Epithelial cell of proximal tubule (primary cell): Measurements from ENCODE around the gene LGALS7. TPM values are rescaled to one million over a fixed set of nuclear protein-coding genes. Genes with fewer than 3 reads are reported as not detected.

Source experiments
- DNase-seq: peaks from one replicate; pipeline ENCODE4 v3.0.0-alpha.2; 2011; ENCODE audit warnings: low read depth
- H3K4me3 ChIP-seq: 2 replicates; pipeline ENCODE4 v1.5.1; 2011; ENCODE audit warnings: low read depth, mild to moderate bottlenecking, low read length
- total RNA-seq: library from RNA; depleted of rRNA; stranded (reverse); fragments of >200 nt; gene quantifications from 2 replicates; pipeline ENCODE4 v1.2.3, GENCODE V29; 2015
- TF ChIP-seq, protein P1 (sequence below): conservative IDR thresholded peaks from 2 replicates; pipeline ENCODE4 v1.5.1; 2012; ENCODE audit warnings: low read depth, mild to moderate bottlenecking, low read length

Gene LGALS7
- total RNA-seq, 1 donor from 2014 or later = not detected

DNA sequence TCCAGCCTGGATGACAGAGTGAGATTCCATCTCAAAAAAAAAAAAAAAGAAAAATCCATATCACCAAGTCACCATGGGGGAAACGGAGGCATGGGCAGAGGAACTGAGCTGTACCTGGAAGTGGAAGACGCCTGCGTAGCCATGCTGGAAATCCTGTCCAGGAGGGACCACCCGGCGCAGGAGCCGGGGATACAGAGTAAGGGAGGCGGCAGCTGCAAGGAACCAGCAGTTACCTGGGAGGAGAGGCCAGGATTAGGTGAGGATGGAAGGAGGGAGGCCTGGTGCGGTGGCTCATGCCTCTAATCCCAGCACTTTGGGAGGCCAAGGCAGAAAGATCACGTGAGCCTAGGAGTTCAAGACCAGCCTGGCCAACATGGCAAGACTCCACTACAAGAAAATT lies 31.0 kb downstream of the LGALS7 start:
- no peak overlapping the region for H3K4me3 ChIP-seq
- no peak for DNase-seq
- TF ChIP-seq, protein P1, sequence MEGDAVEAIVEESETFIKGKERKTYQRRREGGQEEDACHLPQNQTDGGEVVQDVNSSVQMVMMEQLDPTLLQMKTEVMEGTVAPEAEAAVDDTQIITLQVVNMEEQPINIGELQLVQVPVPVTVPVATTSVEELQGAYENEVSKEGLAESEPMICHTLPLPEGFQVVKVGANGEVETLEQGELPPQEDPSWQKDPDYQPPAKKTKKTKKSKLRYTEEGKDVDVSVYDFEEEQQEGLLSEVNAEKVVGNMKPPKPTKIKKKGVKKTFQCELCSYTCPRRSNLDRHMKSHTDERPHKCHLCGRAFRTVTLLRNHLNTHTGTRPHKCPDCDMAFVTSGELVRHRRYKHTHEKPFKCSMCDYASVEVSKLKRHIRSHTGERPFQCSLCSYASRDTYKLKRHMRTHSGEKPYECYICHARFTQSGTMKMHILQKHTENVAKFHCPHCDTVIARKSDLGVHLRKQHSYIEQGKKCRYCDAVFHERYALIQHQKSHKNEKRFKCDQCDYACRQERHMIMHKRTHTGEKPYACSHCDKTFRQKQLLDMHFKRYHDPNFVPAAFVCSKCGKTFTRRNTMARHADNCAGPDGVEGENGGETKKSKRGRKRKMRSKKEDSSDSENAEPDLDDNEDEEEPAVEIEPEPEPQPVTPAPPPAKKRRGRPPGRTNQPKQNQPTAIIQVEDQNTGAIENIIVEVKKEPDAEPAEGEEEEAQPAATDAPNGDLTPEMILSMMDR = no peak

DNA sequence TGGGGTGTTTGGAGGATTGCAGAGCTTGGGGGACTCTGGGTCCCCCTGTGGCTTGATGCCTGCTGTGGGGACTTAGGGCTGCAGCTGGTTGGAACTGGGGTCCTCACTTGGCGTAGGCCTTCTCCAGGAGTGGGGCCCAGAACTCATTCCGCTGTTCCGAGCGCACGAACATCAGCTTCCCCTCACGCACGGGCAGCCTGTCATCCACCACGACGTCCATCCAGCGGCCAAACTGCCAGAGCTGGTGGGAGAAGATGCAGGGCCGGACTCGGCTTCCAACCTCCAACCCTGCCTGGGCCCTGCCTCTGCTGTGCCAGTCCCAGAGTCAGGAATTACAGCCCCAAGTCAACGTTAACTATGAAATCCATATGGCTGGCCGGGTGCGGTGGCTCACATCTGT lies 31.6 kb downstream of the LGALS7 start:
- no peak overlapping the region for H3K4me3 ChIP-seq
- TF ChIP-seq, protein P1 = no peak
- no peak for DNase-seq

DNA sequence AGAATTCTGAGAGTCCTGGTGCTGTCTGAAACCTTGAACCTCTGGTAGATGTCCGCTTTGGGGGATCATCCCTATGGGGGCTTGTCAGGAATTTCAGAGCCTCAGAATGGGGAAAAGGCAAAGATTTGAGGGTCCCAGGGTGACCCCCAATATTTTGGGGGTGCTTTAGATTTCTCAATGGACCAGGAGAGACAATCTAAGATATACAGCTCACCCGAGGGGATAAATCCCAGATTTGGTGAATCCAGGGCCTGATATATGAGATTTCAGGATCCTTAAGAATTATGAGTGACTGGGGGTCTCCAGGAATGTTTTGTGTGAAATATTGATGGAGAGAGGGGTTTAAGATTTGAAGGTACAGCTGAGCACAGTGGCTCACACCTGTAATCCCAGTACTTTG lies 32.4 kb downstream of the LGALS7 start:
- no peak for DNase-seq
- TF ChIP-seq, protein P1 = no peak
- no peak overlapping the region for H3K4me3 ChIP-seq

DNA sequence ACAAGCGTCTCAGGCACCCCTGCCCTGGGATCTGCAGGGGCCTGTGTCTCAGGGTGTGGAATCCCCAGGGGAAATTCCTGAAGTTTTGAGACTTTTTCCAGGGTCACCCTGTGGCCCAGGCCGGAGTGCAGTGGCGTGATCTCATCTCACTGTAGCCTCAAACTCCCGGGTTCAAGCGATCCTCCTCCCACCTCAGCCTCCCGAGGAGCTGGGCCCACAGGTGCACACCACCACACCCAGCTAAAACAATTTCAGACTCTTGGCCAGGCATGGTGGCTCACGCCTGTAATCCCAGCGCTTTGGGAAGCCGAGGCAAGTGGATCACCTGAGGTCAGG lies 33.1 kb downstream of the LGALS7 start:
- DNase-seq = no peak
- TF ChIP-seq, protein P1 = no peak
- H3K4me3 ChIP-seq = no peak overlapping the region

DNA sequence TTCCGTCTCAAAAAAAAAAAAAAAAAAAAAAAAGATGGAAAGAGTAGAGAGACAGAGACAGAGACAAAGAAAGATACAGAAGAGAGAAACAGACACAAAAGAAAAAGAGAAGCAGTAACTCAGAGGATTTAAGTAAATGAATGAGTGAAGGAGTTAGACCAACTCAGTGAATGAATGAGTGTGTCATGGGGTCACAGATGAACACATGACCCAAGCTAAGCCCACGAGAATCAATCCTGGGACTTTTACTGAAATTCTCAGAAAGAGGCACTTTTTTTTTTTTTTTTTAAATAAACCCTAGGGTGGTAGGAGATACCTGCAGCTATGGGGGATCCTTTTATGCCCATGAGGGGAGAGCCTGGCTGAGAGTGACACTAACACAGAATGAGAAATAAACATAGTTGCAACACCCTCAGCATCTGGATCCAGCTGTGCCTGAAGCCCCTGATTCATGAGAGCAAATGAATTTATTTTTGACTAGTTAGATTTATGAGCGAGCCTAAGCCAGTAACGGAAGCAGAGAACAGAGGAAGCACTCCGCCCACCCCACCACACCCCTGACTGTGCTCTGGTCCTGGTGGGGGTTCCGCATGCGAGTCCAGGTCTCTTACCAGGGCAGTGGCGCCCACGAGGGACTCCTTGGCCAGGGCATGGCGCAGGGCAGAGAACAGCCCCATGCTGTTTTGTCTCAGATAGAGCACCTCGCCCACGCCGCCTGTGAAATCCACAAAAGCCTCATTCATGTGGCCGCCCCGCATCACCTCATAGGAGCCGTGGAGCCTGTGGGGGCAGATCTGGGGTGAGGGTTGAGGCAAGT lies 33.7 kb downstream of the LGALS7 start:
- DNase-seq = no peak
- TF ChIP-seq, protein P1 = no peak
- H3K4me3 ChIP-seq = no peak overlapping the region

DNA sequence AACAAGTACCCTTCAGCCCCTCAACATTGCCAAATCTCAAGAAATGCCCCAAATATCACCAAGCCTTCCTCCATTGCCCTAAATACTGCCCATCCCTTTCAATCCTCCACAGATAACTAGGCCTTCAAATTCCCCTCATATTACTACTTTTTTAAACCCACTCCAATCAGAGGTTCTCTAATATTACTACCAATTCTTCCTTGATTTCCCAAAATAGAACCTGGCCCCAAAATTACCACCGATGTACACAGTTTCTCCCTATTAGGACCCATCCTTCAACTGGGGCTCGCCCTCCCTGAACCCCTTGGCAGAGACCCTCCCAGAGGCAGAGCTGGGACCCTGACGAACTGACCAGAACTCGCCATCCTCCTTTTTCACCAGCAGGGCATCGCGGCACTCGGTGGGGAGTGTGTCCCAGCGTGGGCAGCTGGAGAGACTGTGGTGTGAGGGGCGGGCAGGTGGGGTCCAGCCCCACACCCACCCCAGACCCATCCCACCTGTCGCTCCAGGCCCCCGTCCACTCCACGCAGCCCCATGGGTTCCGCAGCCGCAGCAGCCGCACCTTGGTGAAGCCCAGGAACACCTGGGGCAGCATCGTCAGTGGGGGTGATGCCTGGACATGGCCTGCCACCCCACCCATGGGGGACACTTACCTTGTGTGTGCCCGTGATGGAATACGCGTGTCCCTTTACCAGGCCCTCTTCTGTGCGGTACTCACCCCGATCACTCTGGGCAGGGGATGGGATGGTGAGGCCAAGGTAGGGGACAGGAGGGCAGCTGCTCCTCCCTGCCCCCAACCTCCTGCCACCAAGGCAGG lies 35.2 kb downstream of the LGALS7 start:
- H3K4me3 ChIP-seq = no peak overlapping the region
- DNase-seq = no peak
- TF ChIP-seq, protein P1 = no peak
